ENCODE measurements around the gene C1orf210. TPM values are rescaled to one million over a fixed set of nuclear protein-coding genes. Genes with fewer than 3 reads are reported as not detected.

C1orf210 gene
- total and polyA plus RNA-seq, 9 donors = 0.42 to 2.1 (median 0.72) TPM; not detected in 4

DNA sequence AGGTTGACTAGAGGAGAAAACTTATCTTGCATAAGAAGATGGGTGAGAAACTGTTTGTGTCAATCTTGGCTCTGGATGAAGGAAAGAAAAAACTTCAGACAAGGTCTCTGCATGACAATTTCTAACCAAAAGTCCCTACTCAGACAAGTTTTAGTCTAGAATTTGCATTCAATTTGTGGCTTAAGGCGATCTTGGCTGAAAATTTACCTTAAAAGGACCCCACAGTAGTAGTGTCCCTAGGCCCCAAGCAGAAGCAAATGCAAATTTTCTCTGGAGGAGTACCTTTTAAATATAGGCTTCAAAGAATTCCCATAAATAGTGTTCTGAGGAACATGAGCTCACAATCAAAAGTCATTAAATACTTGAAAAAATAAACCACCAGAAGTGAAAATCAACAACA, 33.2 kb downstream of the C1orf210 start:
- no peaks in the 10 kb centered on the region for H3K4me1 ChIP-seq (ENCODE audit: insufficient read depth)
- no peaks in the 10 kb centered on the region for H3K36me3 ChIP-seq
- 88 to 91% (median 90%) methylated on average over 1 of the region's 1 CpG for WGBS, 3 donors
- intact Hi-C loops (cut with DNase I) = no loop called here
- no peak overlapping the region for H3K4me3 ChIP-seq
- TF ChIP-seq, protein P1, sequence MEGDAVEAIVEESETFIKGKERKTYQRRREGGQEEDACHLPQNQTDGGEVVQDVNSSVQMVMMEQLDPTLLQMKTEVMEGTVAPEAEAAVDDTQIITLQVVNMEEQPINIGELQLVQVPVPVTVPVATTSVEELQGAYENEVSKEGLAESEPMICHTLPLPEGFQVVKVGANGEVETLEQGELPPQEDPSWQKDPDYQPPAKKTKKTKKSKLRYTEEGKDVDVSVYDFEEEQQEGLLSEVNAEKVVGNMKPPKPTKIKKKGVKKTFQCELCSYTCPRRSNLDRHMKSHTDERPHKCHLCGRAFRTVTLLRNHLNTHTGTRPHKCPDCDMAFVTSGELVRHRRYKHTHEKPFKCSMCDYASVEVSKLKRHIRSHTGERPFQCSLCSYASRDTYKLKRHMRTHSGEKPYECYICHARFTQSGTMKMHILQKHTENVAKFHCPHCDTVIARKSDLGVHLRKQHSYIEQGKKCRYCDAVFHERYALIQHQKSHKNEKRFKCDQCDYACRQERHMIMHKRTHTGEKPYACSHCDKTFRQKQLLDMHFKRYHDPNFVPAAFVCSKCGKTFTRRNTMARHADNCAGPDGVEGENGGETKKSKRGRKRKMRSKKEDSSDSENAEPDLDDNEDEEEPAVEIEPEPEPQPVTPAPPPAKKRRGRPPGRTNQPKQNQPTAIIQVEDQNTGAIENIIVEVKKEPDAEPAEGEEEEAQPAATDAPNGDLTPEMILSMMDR (IDR thresholded peaks at IDR 0.05) = no peak
- TF ChIP-seq POLR2A (IDR thresholded peaks at IDR 0.05) = no peak
- no peak for TF ChIP-seq EP300 (IDR thresholded peaks at IDR 0.05)
- H3K27me3 ChIP-seq = no peaks in the 10 kb centered on the region
- DNase-seq = no peak
- H3K9me3 ChIP-seq = no peaks in the 10 kb centered on the region
- no peak overlapping the region for H3K27ac ChIP-seq

DNA sequence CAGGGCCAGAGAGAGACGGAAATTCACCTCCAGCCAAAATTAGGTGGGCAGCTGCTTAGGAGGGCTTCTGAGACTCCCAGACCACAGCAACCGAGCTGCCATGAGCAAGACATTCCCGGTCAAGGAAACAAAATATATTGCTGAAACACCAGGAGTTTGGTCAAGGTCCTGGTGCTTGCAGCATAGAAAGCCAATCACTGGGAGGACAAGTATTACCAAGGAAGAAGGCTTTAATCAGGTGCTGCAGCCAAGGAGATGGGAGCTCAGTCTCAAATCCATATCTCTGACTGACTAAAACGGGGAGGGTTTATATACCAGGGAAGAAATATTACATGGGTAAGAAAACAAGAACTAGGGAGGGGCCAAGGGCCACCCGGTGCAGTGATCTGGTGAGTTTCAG, 34.4 kb downstream of the C1orf210 start:
- no peaks in the 10 kb centered on the region for H3K4me1 ChIP-seq (ENCODE audit: insufficient read depth)
- 87 to 93% (median 90%) methylated on average over 5 of the region's 5 CpGs for WGBS, 3 donors
- no peaks in the 10 kb centered on the region for H3K36me3 ChIP-seq
- H3K27ac ChIP-seq = no peak overlapping the region
- intact Hi-C loops (cut with DNase I) = no loop called here
- no peaks in the 10 kb centered on the region for H3K27me3 ChIP-seq
- no peak for DNase-seq
- no peaks in the 10 kb centered on the region for H3K9me3 ChIP-seq
- H3K4me3 ChIP-seq = no peak overlapping the region
- TF ChIP-seq POLR2A (IDR thresholded peaks at IDR 0.05) (no peak), EP300 (IDR thresholded peaks at IDR 0.05) (no peak)
- TF ChIP-seq, protein P1 (IDR thresholded peaks at IDR 0.05) = no peak

DNA sequence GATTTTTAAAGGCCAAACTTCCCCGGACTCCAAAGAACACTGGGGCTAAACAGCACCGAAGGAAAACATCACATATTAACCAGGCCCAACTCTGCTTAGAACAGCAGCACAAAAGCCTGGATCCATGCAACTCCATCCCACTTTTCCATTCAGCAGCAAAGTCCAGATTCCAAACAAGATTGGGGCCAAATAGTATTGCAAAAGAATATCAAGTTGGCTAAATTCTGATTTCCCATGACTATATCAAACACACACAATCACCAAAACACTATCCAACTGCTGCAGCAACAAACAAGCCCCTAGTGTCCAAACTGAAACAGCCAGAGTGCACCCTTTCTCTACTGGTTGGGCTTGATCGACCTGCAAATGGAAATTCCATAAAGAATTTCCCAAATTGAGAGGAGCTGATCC, 35.0 kb downstream of the C1orf210 start:
- Histone ChIP-seq H3K4me3 (no peak overlapping the region), H3K36me3 (no peaks in the 10 kb centered on the region), H3K27me3 (no peaks in the 10 kb centered on the region), H3K9me3 (no peaks in the 10 kb centered on the region), H3K27ac (no peak overlapping the region), H3K4me1 (ENCODE audit: insufficient read depth) (no peaks in the 10 kb centered on the region)
- TF ChIP-seq POLR2A (IDR thresholded peaks at IDR 0.05) (no peak), EP300 (IDR thresholded peaks at IDR 0.05) (no peak)
- TF ChIP-seq, protein P1 (IDR thresholded peaks at IDR 0.05) = no peak
- intact Hi-C loops (cut with DNase I) = no loop called here
- WGBS, 3 donors = 77 to 82% (median 78%) methylated on average over 3 of the region's 3 CpGs
- no peak for DNase-seq

DNA sequence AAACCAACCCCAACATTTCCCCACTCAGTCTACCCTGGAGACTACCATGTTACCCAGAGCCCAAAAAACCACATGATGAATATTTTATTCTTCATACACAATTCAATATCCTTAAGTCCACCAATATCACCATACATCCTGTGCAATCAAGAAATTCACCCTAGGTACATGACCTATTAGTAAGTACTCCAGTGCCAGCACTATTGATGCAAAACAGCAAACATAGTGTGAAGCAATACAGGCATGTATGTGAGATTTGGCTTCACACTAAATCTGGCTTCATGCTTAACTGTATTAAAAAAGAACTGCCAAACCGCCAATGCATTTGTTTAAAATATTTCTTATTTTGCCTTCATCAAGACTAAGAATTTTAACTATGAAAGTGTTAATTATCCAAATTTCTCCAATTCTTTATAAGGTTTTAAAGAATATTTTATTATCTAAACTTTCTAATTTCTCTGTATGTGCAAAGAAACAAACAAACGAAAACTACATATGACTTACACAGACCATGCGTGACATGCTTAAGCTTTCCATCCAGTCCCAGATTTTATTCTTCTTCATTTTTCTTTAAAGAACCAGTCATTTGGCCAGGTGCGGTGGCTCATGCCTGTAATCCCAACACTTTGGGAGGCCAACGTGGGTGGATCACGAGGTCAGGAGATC, 38.0 kb downstream of the C1orf210 start:
- Histone ChIP-seq H3K4me3 (no peak overlapping the region), H3K27me3 (no peaks in the 10 kb centered on the region), H3K27ac (no peak overlapping the region), H3K9me3 (no peaks in the 10 kb centered on the region), H3K4me1 (ENCODE audit: insufficient read depth) (no peaks in the 10 kb centered on the region), H3K36me3 (no peaks in the 10 kb centered on the region)
- WGBS, 3 donors = 75 to 92% (median 83%) methylated on average over 6 of the region's 6 CpGs
- TF ChIP-seq POLR2A (IDR thresholded peaks at IDR 0.05) = no peak
- TF ChIP-seq EP300 (IDR thresholded peaks at IDR 0.05) = no peak
- TF ChIP-seq, protein P1 (IDR thresholded peaks at IDR 0.05) = no peak
- DNase-seq = no peak
- intact Hi-C loops (cut with DNase I) = no loop called here
